HEK293 (cell line): ENCODE data around the gene LENEP.

Source experiments
- BCL11B ChIP-seq: fragments of 450-650 bp; formaldehyde crosslinking; IDR thresholded peaks from 2 replicates; pipeline ENCODE4 v1.5.1; 2016; ENCODE audit warnings: low read depth, missing biosample characterization, missing genetic modification characterization
- GLIS1 ChIP-seq: fragments of 450-650 bp; formaldehyde crosslinking; IDR thresholded peaks from 2 replicates; pipeline ENCODE4 v1.5.1; 2016; ENCODE audit warnings: missing biosample characterization, missing genetic modification characterization
- KLF10 ChIP-seq: fragments of 450-650 bp; IDR thresholded peaks from 2 replicates; pipeline ENCODE4 v1.5.1; 2018; ENCODE audit warnings: missing biosample characterization, mild to moderate bottlenecking, missing genetic modification characterization
- OSR2 ChIP-seq: fragments of 450-650 bp; formaldehyde crosslinking; IDR thresholded peaks from 2 replicates; pipeline ENCODE4 v1.5.1; 2016; ENCODE audit warnings: missing biosample characterization, missing genetic modification characterization
- SALL2 ChIP-seq: fragments of 450-650 bp; formaldehyde crosslinking; IDR thresholded peaks from 2 replicates; pipeline ENCODE4 v1.5.0; 2017; ENCODE audit warnings: missing biosample characterization, mild to moderate bottlenecking, missing genetic modification characterization, borderline replicate concordance
- YY2 ChIP-seq: fragments of 450-650 bp; formaldehyde crosslinking; IDR thresholded peaks from 2 replicates; pipeline ENCODE4 v1.5.1; 2016; ENCODE audit warnings: missing biosample characterization, missing genetic modification characterization
- ZBTB10 ChIP-seq: fragments of 450-650 bp; formaldehyde crosslinking; IDR thresholded peaks from 2 replicates; pipeline ENCODE4 v1.5.1; 2016; ENCODE audit warnings: missing biosample characterization, missing genetic modification characterization
- ZBTB26 ChIP-seq: fragments of 450-650 bp; formaldehyde crosslinking; optimal IDR thresholded peaks from 2 replicates; pipeline ENCODE3; 2016; ENCODE audit warnings: missing biosample characterization, mild to moderate bottlenecking, missing genetic modification characterization
- ZBTB44 ChIP-seq: fragments of 450-650 bp; IDR thresholded peaks from 2 replicates; pipeline ENCODE4 v1.5.1; 2018; ENCODE audit warnings: missing biosample characterization, mild to moderate bottlenecking, missing genetic modification characterization
- ZBTB49 ChIP-seq: fragments of 450-650 bp; formaldehyde crosslinking; IDR thresholded peaks from 2 replicates; pipeline ENCODE4 v1.5.1; 2016; ENCODE audit warnings: missing biosample characterization, missing genetic modification characterization, low read depth
- ZEB2 ChIP-seq: fragments of 450-650 bp; formaldehyde crosslinking; IDR thresholded peaks from 2 replicates; pipeline ENCODE4 v1.5.1; 2016; ENCODE audit warnings: missing biosample characterization, missing genetic modification characterization
- ZNF132 ChIP-seq: fragments of 450-650 bp; formaldehyde crosslinking; IDR thresholded peaks from 2 replicates; pipeline ENCODE4 v1.5.1; 2017; ENCODE audit warnings: missing biosample characterization, missing genetic modification characterization, borderline replicate concordance
- ZNF16 ChIP-seq: fragments of 450-650 bp; formaldehyde crosslinking; IDR thresholded peaks from 2 replicates; pipeline ENCODE4 v1.5.1; 2016; ENCODE audit warnings: low read depth, missing biosample characterization, missing genetic modification characterization
- ZNF202 ChIP-seq: fragments of 450-650 bp; formaldehyde crosslinking; IDR thresholded peaks from 2 replicates; pipeline ENCODE4 v1.5.1; 2016; ENCODE audit warnings: missing biosample characterization, missing genetic modification characterization, borderline replicate concordance
- ZNF211 ChIP-seq: fragments of 450-650 bp; formaldehyde crosslinking; IDR thresholded peaks from 2 replicates; pipeline ENCODE4 v1.5.1; 2016; ENCODE audit warnings: low read depth, missing biosample characterization, missing genetic modification characterization
- ZNF223 ChIP-seq: fragments of 450-650 bp; formaldehyde crosslinking; IDR thresholded peaks from 2 replicates; pipeline ENCODE4 v1.5.1; 2016; ENCODE audit warnings: missing biosample characterization, missing genetic modification characterization
- ZNF280D ChIP-seq: fragments of 450-650 bp; formaldehyde crosslinking; IDR thresholded peaks from 2 replicates; pipeline ENCODE4 v1.5.1; 2016; ENCODE audit warnings: missing biosample characterization, missing genetic modification characterization
- ZNF292 ChIP-seq: fragments of 450-650 bp; formaldehyde crosslinking; IDR thresholded peaks from 2 replicates; pipeline ENCODE4 v1.5.1; 2016; ENCODE audit warnings: low read depth, missing biosample characterization, missing genetic modification characterization, borderline replicate concordance
- ZNF350 ChIP-seq: fragments of 450-650 bp; formaldehyde crosslinking; IDR thresholded peaks from 2 replicates; pipeline ENCODE4 v1.5.0; 2017; ENCODE audit warnings: missing biosample characterization, mild to moderate bottlenecking, missing genetic modification characterization
- ZNF391 ChIP-seq: fragments of 450-650 bp; formaldehyde crosslinking; IDR thresholded peaks from 2 replicates; pipeline ENCODE4 v1.5.1; 2016; ENCODE audit warnings: low read depth, missing biosample characterization, missing genetic modification characterization, borderline replicate concordance
- ZNF501 ChIP-seq: fragments of 450-650 bp; formaldehyde crosslinking; IDR thresholded peaks from 2 replicates; pipeline ENCODE4 v1.5.1; 2016; ENCODE audit warnings: missing biosample characterization, missing genetic modification characterization
- ZNF513 ChIP-seq: fragments of 450-650 bp; IDR thresholded peaks from 2 replicates; pipeline ENCODE4 v1.5.1; 2018; ENCODE audit warnings: missing biosample characterization, missing genetic modification characterization
- ZNF560 ChIP-seq: fragments of 450-650 bp; formaldehyde crosslinking; IDR thresholded peaks from 2 replicates; pipeline ENCODE4 v1.5.1; 2017; ENCODE audit warnings: missing biosample characterization, missing genetic modification characterization, borderline replicate concordance
- ZNF629 ChIP-seq: fragments of 450-650 bp; formaldehyde crosslinking; IDR thresholded peaks from 2 replicates; pipeline ENCODE4 v1.5.1; 2017; ENCODE audit warnings: missing biosample characterization, missing genetic modification characterization
- ZNF76 ChIP-seq: fragments of 450-650 bp; formaldehyde crosslinking; IDR thresholded peaks from 2 replicates; pipeline ENCODE4; 2016; ENCODE audit warnings: low read depth, missing biosample characterization, missing genetic modification characterization, borderline replicate concordance
- ZNF776 ChIP-seq: fragments of 450-650 bp; formaldehyde crosslinking; IDR thresholded peaks from 2 replicates; pipeline ENCODE4 v1.5.0; 2017; ENCODE audit warnings: missing biosample characterization, missing genetic modification characterization, borderline replicate concordance

LENEP gene

GRCh38 chr1:155017041-155017945, 23.9 kb downstream of the LENEP start (continued):
- TF ChIP-seq ZNF280D (tag by site-specific recombination) = no peak
- no peak for TF ChIP-seq ZBTB49
- TF ChIP-seq ZEB2 (tag by site-specific recombination) = peak; percentile 99
- no peak for TF ChIP-seq ZNF513
- TF ChIP-seq ZBTB44 (tag by site-specific recombination) = no peak
- TF ChIP-seq YY2 (tag by site-specific recombination) = peak; percentile 82
- peak; percentile 83 for TF ChIP-seq OSR2
- no peak for TF ChIP-seq ZNF776
- peak; percentile 92 for TF ChIP-seq ZBTB26 (tag by site-specific recombination)
- TF ChIP-seq ZNF391 (tag by site-specific recombination) = peak; percentile 92
- TF ChIP-seq SALL2 (tag by site-specific recombination) = no peak
- peak; percentile 94 for TF ChIP-seq BCL11B (tag by site-specific recombination)
- TF ChIP-seq ZNF223 (tag by site-specific recombination) = no peak
- no peak for TF ChIP-seq ZNF560 (tag by site-specific recombination)
- TF ChIP-seq ZNF350 (tag by site-specific recombination) = no peak
- peak; percentile 97 for TF ChIP-seq ZNF501 (tag by site-specific recombination)
- no peak for TF ChIP-seq ZNF132 (tag by site-specific recombination)
- no peak for TF ChIP-seq ZNF16 (tag by site-specific recombination)
- peak; percentile 85 for TF ChIP-seq ZNF629 (tag by site-specific recombination)
- TF ChIP-seq ZNF292 = no peak
- TF ChIP-seq ZBTB10 = peak; percentile 95
- TF ChIP-seq ZNF202 (tag by site-specific recombination) = 0 out of 2 replicates have a peak, but pooled peaks have one; percentile 56
- peak; percentile 68; the same call in 1 of the 2 replicates for TF ChIP-seq ZNF76 (tag by site-specific recombination)
- TF ChIP-seq ZNF211 (tag by site-specific recombination) = no peak
- TF ChIP-seq GLIS1 (tag by site-specific recombination) = peak; percentile 93
- TF ChIP-seq KLF10 (tag by site-specific recombination) = peak; percentile 75
